ENCODE measurements around the gene PPP2R2D.

- peak; percentile 38 for TF ChIP-seq POLR2A (IDR thresholded peaks at IDR 0.05; ENCODE audit: low read length)
- no peak for TF ChIP-seq GATA1 (IDR thresholded peaks at IDR 0.05; ENCODE audit: low read depth, low read length)
Measured at GRCh38 chr10:131901181-131901829, 497 bp downstream of the PPP2R2D start.
